GM23338 (cell line): ENCODE data around the gene ETV5. TPM values are rescaled to one million over a fixed set of nuclear protein-coding genes. Genes with fewer than 3 reads are reported as not detected.

Experiments used
- ATAC-seq: fragments of 200-7000 bp; cut with Tn5 transposase; 3 replicates; pipeline ENCODE4 v1.9.1; 2020
- DNase-seq: peaks from one replicate; pipeline ENCODE4 v3.0.0-alpha.2; 2015; ENCODE audit warnings: low spot score
- H2AFZ ChIP-seq: fragments of 200-600 bp; sonication (generic); 2 replicates; pipeline ENCODE4 v1.8.0; 2016; ENCODE audit warnings: antibody characterized with exemption, mild to moderate bottlenecking, moderate library complexity
- H3F3A ChIP-seq: fragments of 200-600 bp; sonication (generic); replicated peaks from 2 replicates; pipeline ENCODE4 v1.8.0; 2017; ENCODE audit warnings: antibody characterized with exemption, mixed run types, low read depth
- H3K27ac ChIP-seq: fragments of 200-600 bp; sonication (generic); 2 replicates; pipeline ENCODE4 v1.6.1; 2016; ENCODE audit warnings: low read depth
- H3K27me3 ChIP-seq: fragments of 200-600 bp; sonication (generic); 2 replicates; pipeline ENCODE4 v1.8.0; 2016; ENCODE audit warnings: mild to moderate bottlenecking, mixed run types, moderate library complexity; ENCODE audit not compliant: insufficient read depth
- H3K36me3 ChIP-seq: fragments of 200-600 bp; sonication (generic); 2 replicates; pipeline ENCODE4 v1.8.0; 2016; ENCODE audit warnings: mild to moderate bottlenecking; ENCODE audit not compliant: insufficient read depth
- H3K4me1 ChIP-seq: fragments of 200-600 bp; sonication (generic); 2 replicates; pipeline ENCODE4 v1.8.0; 2016; ENCODE audit warnings: mild to moderate bottlenecking, moderate library complexity; ENCODE audit not compliant: insufficient read depth
- H3K4me2 ChIP-seq: fragments of 200-600 bp; sonication (generic); 2 replicates; pipeline ENCODE4 v1.7.1; 2017; ENCODE audit warnings: mixed run types
- H3K4me3 ChIP-seq: fragments of 200-600 bp; sonication (generic); 2 replicates; pipeline ENCODE4 v1.6.1; 2016; ENCODE audit warnings: mixed run types
- H3K79me2 ChIP-seq: fragments of 200-600 bp; sonication (generic); replicated peaks from 2 replicates; pipeline ENCODE4 v1.8.0; 2017; ENCODE audit warnings: mild to moderate bottlenecking; ENCODE audit not compliant: insufficient read depth
- H3K9me2 ChIP-seq: fragments of 200-600 bp; sonication (generic); 2 replicates; pipeline ENCODE4 v1.8.0; 2017; ENCODE audit not compliant: insufficient read depth
- H4K20me1 ChIP-seq: fragments of 200-600 bp; sonication (generic); replicated peaks from 2 replicates; pipeline ENCODE4 v1.8.0; 2017; ENCODE audit warnings: mild to moderate bottlenecking; ENCODE audit not compliant: insufficient read depth
- H3K27ac Mint-ChIP-seq: 2 replicates; pipeline ENCODE4 v1.8.0; 2020; ENCODE audit warnings: inconsistent platforms, mild to moderate bottlenecking, moderate library complexity, mixed read lengths
- H3K27me3 Mint-ChIP-seq: 3 replicates; pipeline ENCODE4 v1.8.0; 2022; ENCODE audit warnings: low read depth, mild to moderate bottlenecking, moderate library complexity, mixed read lengths, inconsistent platforms; ENCODE audit not compliant: insufficient read depth, poor library complexity
- H3K36me3 Mint-ChIP-seq: 3 replicates; pipeline ENCODE4 v1.8.0; 2021; ENCODE audit warnings: low read depth, mild to moderate bottlenecking, inconsistent platforms, moderate library complexity, mixed read lengths
- H3K4me1 Mint-ChIP-seq: 3 replicates; pipeline ENCODE4 v1.8.0; 2020; ENCODE audit warnings: mild to moderate bottlenecking, inconsistent platforms, mixed read lengths
- H3K4me3 Mint-ChIP-seq: 3 replicates; pipeline ENCODE4 v1.8.0; 2021; ENCODE audit warnings: moderate library complexity, mild to moderate bottlenecking, inconsistent platforms, mixed read lengths
- H3K9me3 Mint-ChIP-seq: 3 replicates; pipeline ENCODE4 v1.8.0; 2020; ENCODE audit warnings: moderate library complexity, mild to moderate bottlenecking, inconsistent platforms, mixed read lengths
- CTCF ChIP-seq, 2 experiments: fragments of 200-600 bp in 1 of 2; sonication (generic) in 1 of 2; conservative IDR thresholded peaks; 2 replicates each; pipeline versions ENCODE4 v1.5.1 to v1.6.1; 2016 to 2017; ENCODE audit warnings: antibody characterized with exemption in 2 of 2, low read depth in 2 of 2, mild to moderate bottlenecking in 2 of 2, moderate library complexity in 1 of 2
- EZH2 ChIP-seq: fragments of 200-600 bp; sonication (generic); IDR thresholded peaks from one replicate; pipeline ENCODE4 v1.8.0; 2017; ENCODE audit warnings: antibody characterized with exemption, mild to moderate bottlenecking, low read depth; ENCODE audit not compliant: unreplicated experiment
- EZH2phosphoT487 ChIP-seq: fragments of 200-600 bp; sonication (generic); IDR thresholded peaks from one replicate; pipeline ENCODE4 v1.8.1; 2018; ENCODE audit warnings: antibody characterized with exemption; ENCODE audit not compliant: unreplicated experiment
- POLR2AphosphoS5 ChIP-seq: IDR thresholded peaks from 2 replicates; pipeline ENCODE4 v1.6.1; 2016; ENCODE audit warnings: antibody characterized with exemption, low read depth
- STAT1 ChIP-seq: IDR thresholded peaks from one replicate; pipeline ENCODE4 v1.6.1; 2016; ENCODE audit warnings: antibody characterized with exemption; ENCODE audit not compliant: unreplicated experiment
- ZNF114 ChIP-seq: fragments of 250-450 bp; sonication (Bioruptor Pico); IDR thresholded peaks from 2 replicates; pipeline ENCODE4 v1.5.0; 2020; ENCODE audit warnings: mild to moderate bottlenecking, moderate library complexity
- ZNF331 ChIP-seq: fragments of 250-450 bp; sonication (Bioruptor Pico); IDR thresholded peaks from 2 replicates; pipeline ENCODE4 v1.5.0; 2020; ENCODE audit warnings: low read depth, mild to moderate bottlenecking, moderate library complexity
- ZNF462 ChIP-seq: fragments of 250-450 bp; sonication (Bioruptor Pico); IDR thresholded peaks from 2 replicates; pipeline ENCODE4 v1.5.0; 2020; ENCODE audit warnings: mild to moderate bottlenecking, moderate library complexity
- polyA plus RNA-seq: library from polyadenylated mRNA; unstranded; fragments of >200 nt; fragmentation: Nextera tagmentation; extraction: Ambion mirVana; gene quantifications from 2 replicates; pipeline ENCODE4 v1.2.1, GENCODE V29; 2016
- total RNA-seq: library from RNA; depleted of rRNA; stranded (reverse); fragments of >200 nt; shearing (Covaris generic); gene quantifications from 2 replicates; pipeline ENCODE4 v1.2.3, GENCODE V29; 2014
- TF ChIP-seq, protein P1 (sequence below): IDR thresholded peaks from one replicate; pipeline ENCODE4 v1.6.1; 2018; ENCODE audit warnings: antibody characterized with exemption; ENCODE audit not compliant: unreplicated experiment

The ETV5 gene
- total and polyA plus RNA-seq, 2 experiments from 2014 or later = 33.5 to 57.1 TPM

DNA sequence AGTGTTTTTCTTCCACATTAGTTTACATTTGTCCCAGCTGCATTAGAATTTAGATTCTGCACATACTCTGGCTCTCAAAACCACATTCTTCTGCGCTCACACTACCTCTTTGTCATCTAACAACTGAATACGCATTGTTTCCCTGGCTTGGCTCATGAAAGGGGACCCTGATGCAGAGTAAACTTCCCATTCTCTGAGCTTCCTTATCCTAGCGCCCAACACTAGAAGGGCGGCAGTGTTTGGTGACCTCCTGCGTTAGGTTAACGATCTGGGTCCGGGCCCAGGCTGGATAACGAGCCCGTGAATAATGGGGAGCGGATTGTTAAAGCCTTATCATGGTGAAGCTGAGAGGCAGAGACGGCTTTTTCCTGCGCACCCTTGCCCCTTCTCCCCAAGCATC, 63.9 kb downstream of the ETV5 start:
- Histone ChIP-seq H4K20me1 (no peaks in the 10 kb centered on the region; the same call in 1 of the 2 replicates), H3F3A (no peaks in the 10 kb centered on the region), H3K79me2 (no peaks in the 10 kb centered on the region), H3K27me3 (no peaks in the 10 kb centered on the region), H2AFZ (no peak overlapping the region), H3K27ac (peak overlapping the region; percentile 41; the same call in 1 of the 2 replicates), H3K4me3 (no peak overlapping the region), H3K36me3 (peaks cover 21% of the 10 kb centered on the region), H3K4me1 (no peaks in the 10 kb centered on the region), H3K9me2 (no peaks in the 10 kb centered on the region), H3K4me2 (no peak overlapping the region)
- Mint-ChIP-seq H3K27ac (no peak overlapping the region), H3K27me3 (peaks cover 2% of the 10 kb centered on the region), H3K36me3 (peaks cover 21% of the 10 kb centered on the region; the same call in 2 of the 3 replicates), H3K4me1 (peaks cover 6% of the 10 kb centered on the region; the same call in 2 of the 3 replicates), H3K9me3 (no peaks in the 10 kb centered on the region), H3K4me3 (no peak overlapping the region)
- DNase-seq (peak; percentile 41), ATAC-seq (peak; percentile 68)
- TF ChIP-seq ZNF331 (CRISPR knock-in tag) = no peak
- TF ChIP-seq STAT1 = no peak
- TF ChIP-seq POLR2AphosphoS5 = no peak
- TF ChIP-seq CTCF (conservative IDR thresholded peaks at IDR 0.05; ENCODE audit: low read depth in 2 of 2) = no peak
- TF ChIP-seq, protein P1, sequence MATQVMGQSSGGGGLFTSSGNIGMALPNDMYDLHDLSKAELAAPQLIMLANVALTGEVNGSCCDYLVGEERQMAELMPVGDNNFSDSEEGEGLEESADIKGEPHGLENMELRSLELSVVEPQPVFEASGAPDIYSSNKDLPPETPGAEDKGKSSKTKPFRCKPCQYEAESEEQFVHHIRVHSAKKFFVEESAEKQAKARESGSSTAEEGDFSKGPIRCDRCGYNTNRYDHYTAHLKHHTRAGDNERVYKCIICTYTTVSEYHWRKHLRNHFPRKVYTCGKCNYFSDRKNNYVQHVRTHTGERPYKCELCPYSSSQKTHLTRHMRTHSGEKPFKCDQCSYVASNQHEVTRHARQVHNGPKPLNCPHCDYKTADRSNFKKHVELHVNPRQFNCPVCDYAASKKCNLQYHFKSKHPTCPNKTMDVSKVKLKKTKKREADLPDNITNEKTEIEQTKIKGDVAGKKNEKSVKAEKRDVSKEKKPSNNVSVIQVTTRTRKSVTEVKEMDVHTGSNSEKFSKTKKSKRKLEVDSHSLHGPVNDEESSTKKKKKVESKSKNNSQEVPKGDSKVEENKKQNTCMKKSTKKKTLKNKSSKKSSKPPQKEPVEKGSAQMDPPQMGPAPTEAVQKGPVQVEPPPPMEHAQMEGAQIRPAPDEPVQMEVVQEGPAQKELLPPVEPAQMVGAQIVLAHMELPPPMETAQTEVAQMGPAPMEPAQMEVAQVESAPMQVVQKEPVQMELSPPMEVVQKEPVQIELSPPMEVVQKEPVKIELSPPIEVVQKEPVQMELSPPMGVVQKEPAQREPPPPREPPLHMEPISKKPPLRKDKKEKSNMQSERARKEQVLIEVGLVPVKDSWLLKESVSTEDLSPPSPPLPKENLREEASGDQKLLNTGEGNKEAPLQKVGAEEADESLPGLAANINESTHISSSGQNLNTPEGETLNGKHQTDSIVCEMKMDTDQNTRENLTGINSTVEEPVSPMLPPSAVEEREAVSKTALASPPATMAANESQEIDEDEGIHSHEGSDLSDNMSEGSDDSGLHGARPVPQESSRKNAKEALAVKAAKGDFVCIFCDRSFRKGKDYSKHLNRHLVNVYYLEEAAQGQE = no peak
- no peak for TF ChIP-seq EZH2phosphoT487
- no peak for TF ChIP-seq ZNF114 (CRISPR knock-in tag)

DNA sequence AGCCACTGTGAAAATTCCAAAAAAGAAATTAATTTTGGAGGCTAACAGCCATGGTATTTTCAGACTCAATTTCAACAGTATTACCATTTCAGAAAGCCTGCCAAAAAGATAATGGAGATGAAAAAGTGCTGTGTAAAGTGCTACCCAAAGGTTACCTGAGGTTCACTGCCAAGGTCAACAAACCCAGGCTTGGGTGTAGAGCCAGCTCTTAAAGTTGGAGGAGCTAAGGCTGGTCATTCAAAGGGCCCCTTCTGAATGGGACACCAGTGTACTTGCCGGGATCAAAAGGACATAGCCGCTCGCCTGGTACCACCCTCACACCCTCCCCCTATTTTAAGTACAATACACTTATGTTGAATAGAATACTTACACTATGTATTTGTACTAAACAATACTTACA, 64.5 kb downstream of the ETV5 start:
- Histone ChIP-seq H3K4me2 (no peak overlapping the region), H3K9me2 (no peaks in the 10 kb centered on the region), H3K4me3 (no peak overlapping the region), H2AFZ (no peak overlapping the region), H3F3A (no peaks in the 10 kb centered on the region), H4K20me1 (no peaks in the 10 kb centered on the region; the same call in 1 of the 2 replicates), H3K79me2 (no peaks in the 10 kb centered on the region), H3K27me3 (no peaks in the 10 kb centered on the region), H3K27ac (no peak overlapping the region), H3K4me1 (no peaks in the 10 kb centered on the region), H3K36me3 (peaks cover 15% of the 10 kb centered on the region)
- Mint-ChIP-seq H3K36me3 (peaks cover 16% of the 10 kb centered on the region; the same call in 2 of the 3 replicates), H3K4me3 (no peak overlapping the region), H3K4me1 (peaks cover 6% of the 10 kb centered on the region; the same call in 2 of the 3 replicates), H3K9me3 (no peaks in the 10 kb centered on the region), H3K27ac (no peak overlapping the region), H3K27me3 (peaks cover 2% of the 10 kb centered on the region)
- ATAC-seq (no peak), DNase-seq (no peak)
- TF ChIP-seq STAT1 (no peak), ZNF462 (no peak), EZH2 (no peak)
